H1 (cell line): ENCODE results near the gene NSUN6. TPM values are rescaled to one million over a fixed set of nuclear protein-coding genes. Genes with fewer than 3 reads are reported as not detected.

Experiments used
- ATF3 ChIP-seq: IDR thresholded peaks from 2 replicates; pipeline ENCODE4 v1.6.1; 2011; ENCODE audit warnings: low read depth, mild to moderate bottlenecking, low read length; ENCODE audit not compliant: insufficient read depth
- CBX8 ChIP-seq: fragments of 300-800, 300-1000 bp; sonication (generic); IDR thresholded peaks from 2 replicates; pipeline ENCODE4 v1.7.1; 2016; ENCODE audit warnings: low read depth, low read length, borderline replicate concordance
- CHD1 ChIP-seq: IDR thresholded peaks from 2 replicates; pipeline ENCODE4 v1.6.1; 2012; ENCODE audit warnings: low read depth, low read length, improper control_type of control experiment
- JUN ChIP-seq: IDR thresholded peaks from 2 replicates; pipeline ENCODE4 v1.6.1; 2011; ENCODE audit warnings: low read depth, mild to moderate bottlenecking, improper control_type of control experiment, low read length
- JUND ChIP-seq: IDR thresholded peaks from 2 replicates; pipeline ENCODE4 v1.6.1; 2011; ENCODE audit warnings: mild to moderate bottlenecking, improper control_type of control experiment, low read length
- NANOG ChIP-seq: IDR thresholded peaks from 2 replicates; pipeline ENCODE4 v1.6.1; 2011; ENCODE audit warnings: low read length, low read depth, mild to moderate bottlenecking, inconsistent platforms; ENCODE audit not compliant: insufficient read depth, poor library complexity, severe bottlenecking
- SIRT6 ChIP-seq: IDR thresholded peaks from one replicate; pipeline ENCODE4 v1.7.1; 2012; ENCODE audit warnings: low read length, inconsistent platforms
- SP4 ChIP-seq: IDR thresholded peaks from 2 replicates; pipeline ENCODE4 v1.6.1; 2012; ENCODE audit warnings: low read length, inconsistent platforms
- SUZ12 ChIP-seq: fragments of 200-600 bp; sonication (generic); IDR thresholded peaks from 2 replicates; pipeline ENCODE4 v1.6.1; 2012; ENCODE audit warnings: mild to moderate bottlenecking, inconsistent platforms, low read length, moderate library complexity, mixed read lengths
- TAF1 ChIP-seq: IDR thresholded peaks from 2 replicates; pipeline ENCODE4 v1.6.1; 2011; ENCODE audit warnings: mild to moderate bottlenecking, low read depth, low read length
- YY1 ChIP-seq: IDR thresholded peaks from 2 replicates; pipeline ENCODE4 v1.6.1; 2011; ENCODE audit warnings: low read depth, mild to moderate bottlenecking, low read length
- polyA plus RNA-seq, 7 experiments: library from polyadenylated mRNA; depleted of rRNA in 3 of 7; stranded (reverse) in 5 of 7; unstranded in 2 of 7; fragments of >200 nt in 5 of 7; fragments of 200-250 nt in 2 of 7; gene quantifications; 1 replicate in 5 of 7; 2 replicates in 1 of 7; 4 replicates in 1 of 7; pipeline versions ENCODE4 v1.2.1 to v1.2.3, GENCODE V29; 2011 to 2013; ENCODE audit warnings: missing spikeins in 2 of 7, mixed read lengths in 2 of 7
- total RNA-seq: library from RNA; stranded (reverse); fragmentation: NEBNext Ultra II Directional; extraction: Animal tissue kit (Norgen Biotek cat#: 25700); gene quantifications from 2 replicates; pipeline ENCODE4 v1.2.1, GENCODE V29; 2021

Gene NSUN6
- total and polyA plus RNA-seq, 2 of the 8 experiments (the other 6 are each of a cell fraction or from before 2014, with no cell fraction given) = 5.9 to 14.4 TPM

GRCh38 chr10:18653112-18653511 lies 1.7 kb upstream of the NSUN6 start (continued):
- TF ChIP-seq ATF3 (no peak), CBX8 (no peak), JUN (no peak), TAF1 (no peak), JUND (no peak), SIRT6 (no peak), SUZ12 (no peak), CHD1 (no peak), SP4 (no peak), YY1 (no peak), NANOG (no peak)
